GM21717 (cell line): ENCODE measurements around the gene UIMC1.
"Not testable (repeated sequence)": the region's sequence is repeated elsewhere in the genome, so short reads cannot be mapped to it uniquely, and the experiment has no call there.

Source experiments
- ATAC-seq: cut with Tn5 transposase; IDR thresholded peaks from one replicate; pipeline ENCODE4 v1.9.1; 2021; ENCODE audit warnings: mild to moderate bottlenecking, moderate library complexity; ENCODE audit not compliant: unreplicated experiment

UIMC1 gene

DNA sequence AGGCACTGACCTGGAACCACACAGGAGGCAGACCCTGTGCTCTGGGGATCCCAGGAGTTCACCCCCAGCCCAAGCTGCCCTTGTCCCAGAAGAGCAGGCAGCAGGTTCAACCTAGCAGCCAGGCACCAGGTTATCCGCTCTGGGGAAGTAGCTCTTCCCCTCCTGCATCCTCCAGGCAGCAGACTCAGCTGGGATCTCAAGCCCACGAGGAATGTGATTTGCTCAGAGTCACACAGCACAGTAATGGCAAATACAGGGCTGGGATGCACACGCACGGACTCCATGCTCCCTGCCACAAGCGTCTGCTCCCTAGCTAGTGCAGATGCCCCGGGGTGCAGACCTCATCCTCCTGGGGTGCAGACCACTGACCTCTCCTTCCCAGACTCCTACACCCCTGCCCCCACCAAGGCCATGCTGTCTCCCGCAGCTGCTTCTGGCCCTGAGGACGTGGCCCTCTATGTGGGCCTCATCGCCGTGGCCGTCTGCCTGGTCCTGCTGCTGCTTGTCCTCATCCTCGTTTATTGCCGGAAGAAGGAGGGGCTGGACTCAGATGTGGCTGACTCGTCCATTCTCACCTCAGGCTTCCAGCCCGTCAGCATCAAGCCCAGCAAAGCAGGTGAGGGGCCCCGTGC is 132.9 kb downstream of the UIMC1 start:
- no peak for ATAC-seq

DNA sequence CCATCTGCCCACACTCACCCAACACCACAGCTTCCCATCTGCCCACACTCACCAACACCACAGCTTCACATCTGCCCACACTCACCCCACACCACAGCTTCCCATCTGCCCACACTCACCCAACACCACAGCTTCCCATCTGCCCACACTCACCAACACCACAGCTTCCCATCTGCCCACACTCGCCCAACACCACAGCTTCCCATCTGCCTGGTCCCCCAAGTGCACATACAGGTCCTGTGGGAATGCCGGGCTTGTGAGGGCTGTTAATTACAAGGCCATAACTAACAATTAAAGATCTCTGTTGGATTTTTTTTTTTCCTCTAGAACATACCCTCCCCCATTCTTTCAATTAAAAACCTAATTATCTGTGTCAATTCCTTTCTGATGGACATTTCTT is 133.6 kb downstream of the UIMC1 start:
- not testable (repeated sequence) for ATAC-seq

DNA sequence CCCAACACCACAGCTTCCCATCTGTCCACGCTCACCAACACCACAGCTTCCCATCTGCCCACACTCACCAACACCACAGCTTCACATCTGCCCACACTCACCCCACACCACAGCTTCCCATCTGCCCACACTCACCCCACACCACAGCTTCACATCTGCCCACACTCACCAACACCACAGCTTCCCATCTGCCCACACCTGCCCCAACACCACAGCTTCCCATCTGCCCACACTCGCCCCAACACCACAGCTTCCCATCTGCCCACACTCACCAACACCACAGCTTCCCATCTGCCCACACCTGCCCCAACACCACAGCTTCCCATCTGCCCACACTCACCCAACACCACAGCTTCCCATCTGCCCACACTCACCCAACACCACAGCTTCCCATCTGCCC is 134.0 kb downstream of the UIMC1 start:
- ATAC-seq, result not testable (repeated sequence)

DNA sequence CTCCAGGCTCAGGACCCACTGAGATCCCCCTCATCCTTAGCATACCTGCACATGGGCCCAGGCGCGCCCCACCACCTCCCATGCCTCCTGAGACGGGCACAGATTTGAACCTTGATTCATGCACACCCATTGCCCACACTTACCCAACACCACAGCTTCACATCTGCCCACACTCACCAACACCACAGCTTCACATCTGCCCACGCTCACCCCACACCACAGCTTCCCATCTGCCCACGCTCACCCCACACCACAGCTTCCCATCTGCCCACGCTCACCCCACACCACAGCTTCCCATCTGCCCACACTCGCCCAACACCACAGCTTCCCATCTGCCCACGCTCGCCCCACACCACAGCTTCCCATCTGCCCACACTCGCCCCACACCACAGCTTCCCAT is 135.9 kb downstream of the UIMC1 start:
- ATAC-seq, result not testable (repeated sequence)

DNA sequence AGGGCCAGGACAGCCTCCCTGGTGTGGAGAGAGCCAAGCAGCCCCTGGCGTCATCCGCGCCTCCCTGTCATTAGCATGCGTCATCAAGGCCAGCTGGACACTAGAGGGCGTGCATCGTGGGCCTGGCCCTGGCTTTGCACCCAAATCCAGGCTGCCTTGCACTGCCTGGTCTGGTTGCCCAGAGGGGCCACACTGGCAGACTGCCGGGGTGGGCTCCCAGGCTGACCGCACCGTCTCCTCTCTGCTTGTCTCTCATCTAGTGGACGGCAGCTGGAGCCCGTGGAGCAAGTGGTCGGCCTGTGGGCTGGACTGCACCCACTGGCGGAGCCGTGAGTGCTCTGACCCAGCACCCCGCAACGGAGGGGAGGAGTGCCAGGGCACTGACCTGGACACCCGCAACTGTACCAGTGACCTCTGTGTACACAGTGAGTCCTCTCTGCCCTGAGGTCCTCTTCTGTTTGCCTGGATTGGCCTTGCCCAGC is 136.4 kb downstream of the UIMC1 start:
- no peak for ATAC-seq

DNA sequence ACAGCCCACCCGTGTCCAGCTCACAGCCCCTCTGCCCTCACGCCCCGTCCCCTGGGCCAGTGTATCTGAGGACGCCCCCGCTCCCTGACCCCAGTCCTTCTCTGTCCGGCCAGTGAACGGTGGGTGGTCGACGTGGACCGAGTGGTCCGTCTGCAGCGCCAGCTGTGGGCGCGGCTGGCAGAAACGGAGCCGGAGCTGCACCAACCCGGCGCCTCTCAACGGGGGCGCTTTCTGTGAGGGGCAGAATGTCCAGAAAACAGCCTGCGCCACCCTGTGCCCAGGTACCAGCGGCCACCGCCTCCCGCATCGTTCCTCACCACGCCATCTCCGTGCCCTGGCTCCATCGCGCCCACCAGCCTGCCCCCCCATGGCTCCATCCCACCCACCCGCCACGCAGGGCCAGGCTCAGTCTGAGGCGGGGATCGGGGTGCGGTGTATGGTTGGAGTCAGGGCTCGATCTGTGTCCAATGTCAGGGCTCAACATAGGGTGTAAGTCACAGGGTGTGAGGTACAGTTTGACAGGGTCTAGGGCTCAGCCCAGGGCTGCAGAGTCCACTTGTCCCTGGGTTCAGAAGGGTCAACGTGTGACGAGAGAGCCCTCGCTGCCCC is 137.0 kb downstream of the UIMC1 start:
- ATAC-seq, result no peak

DNA sequence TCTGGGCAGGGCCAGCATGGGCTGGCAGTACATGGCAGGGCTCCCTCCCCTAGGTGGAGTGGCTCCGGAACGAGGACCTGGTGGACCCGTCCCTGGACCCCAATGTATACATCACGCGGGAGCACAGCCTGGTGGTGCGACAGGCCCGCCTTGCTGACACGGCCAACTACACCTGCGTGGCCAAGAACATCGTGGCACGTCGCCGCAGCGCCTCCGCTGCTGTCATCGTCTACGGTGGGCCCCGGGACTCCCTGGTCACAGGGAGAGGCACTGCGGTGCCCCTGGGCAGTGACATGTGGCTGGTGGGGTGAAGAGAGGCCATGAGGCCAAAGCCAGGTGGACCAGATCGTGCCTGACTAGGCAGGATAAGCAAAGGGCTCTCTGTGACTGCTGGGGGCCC is 137.8 kb downstream of the UIMC1 start:
- ATAC-seq, result no peak

DNA sequence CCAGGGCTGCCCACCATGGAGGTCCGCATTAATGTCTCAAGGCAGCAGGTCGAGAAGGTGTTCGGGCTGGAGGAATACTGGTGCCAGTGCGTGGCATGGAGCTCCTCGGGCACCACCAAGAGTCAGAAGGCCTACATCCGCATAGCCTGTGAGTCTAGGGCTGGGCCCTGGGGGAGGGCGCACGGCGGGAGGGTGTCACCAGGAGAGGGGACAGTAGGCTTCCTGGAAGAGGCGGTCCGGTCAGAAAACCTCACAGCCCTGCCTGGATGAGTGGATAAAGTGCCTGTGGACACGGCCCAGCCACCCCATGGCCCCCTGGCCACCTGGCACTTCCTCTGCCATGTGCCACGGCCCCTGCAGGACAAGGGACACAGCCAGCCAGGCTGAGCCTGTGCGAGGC is 138.5 kb downstream of the UIMC1 start:
- ATAC-seq, result no peak

DNA sequence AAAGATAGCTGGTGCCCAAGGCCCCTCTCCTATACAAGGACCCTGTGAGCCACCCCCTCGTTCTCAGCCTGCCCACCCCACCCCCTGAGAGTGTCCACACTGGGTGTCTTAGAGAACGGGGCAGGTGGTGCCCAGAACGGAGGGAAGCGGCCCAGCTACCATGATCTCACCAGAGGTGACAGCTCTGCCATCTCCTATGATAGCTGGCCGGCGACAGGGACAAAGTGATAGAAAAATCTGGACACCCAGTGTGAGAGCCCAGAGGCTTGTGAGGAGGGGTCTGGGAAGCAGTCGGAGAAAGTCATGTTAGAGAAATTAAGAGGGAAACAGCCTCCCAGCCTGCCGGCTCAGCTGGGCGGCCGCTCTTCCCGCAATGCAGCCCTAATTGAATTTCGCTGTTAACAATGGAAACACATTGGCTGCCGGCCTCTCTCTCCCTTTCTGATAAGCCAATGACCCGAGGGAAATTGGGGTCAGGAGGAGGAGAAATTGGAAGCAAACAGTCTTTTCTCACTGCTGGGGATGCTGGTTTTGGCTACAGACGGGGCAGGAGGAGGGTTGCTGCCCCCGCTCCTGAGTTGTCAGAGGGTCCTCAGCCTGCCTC is 139.8 kb downstream of the UIMC1 start:
- ATAC-seq, result no peak

DNA sequence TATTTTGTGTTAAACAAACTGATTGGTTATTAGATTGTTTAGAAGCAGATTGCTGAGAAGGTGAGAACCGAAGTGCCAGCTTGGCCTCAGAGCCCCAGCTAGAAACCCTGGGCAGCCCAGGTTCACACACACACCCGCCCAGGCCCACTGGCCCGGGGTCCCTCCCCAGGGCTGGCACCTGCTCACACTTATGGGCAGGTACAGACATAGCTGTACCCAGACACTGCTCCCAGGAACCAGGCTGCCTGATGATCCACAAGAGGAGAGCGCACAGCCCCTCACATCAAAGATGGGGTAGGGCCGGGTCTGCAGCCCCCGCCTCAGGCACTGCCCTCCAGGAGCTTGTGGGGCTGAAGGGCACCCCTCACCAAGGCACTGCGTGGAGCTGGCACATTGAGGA is 140.6 kb downstream of the UIMC1 start:
- no peak for ATAC-seq

DNA sequence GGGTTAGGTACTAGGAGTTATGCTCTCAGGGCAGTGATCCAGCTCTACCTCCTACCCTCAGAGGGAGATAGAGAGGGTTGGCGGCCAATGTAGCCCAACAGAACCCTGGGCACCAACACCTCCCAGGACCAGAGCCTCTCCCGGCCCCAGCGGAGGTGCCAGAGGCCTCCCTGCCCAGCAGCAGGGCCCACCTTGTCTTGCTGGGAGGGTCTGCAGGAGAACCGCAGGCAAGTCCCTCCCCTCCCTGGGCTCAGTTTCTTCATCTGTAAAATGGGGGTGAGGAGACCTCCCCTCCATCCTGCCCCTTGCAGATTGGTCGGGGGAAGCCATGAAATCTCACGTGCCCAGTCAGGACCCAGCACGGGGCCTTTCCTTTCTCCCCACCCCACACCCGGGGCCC is 141.8 kb downstream of the UIMC1 start:
- no peak for ATAC-seq

DNA sequence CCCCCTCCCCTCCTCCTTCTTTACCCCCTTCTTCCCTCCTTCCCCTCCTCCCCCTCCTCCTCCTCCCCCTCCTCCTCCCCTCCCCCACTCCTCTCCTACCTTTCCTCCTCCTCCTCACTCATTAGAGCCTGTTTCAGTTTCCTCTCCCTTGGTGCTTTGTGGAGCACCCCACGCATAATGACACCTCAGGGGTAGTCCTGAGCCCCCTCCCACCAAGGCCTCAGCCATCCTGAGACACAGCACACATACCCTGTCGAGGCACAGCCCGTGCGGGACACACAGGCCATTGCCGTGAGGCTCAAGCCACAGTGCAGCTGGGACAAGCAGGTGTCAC is 142.8 kb downstream of the UIMC1 start:
- ATAC-seq, result no peak

DNA sequence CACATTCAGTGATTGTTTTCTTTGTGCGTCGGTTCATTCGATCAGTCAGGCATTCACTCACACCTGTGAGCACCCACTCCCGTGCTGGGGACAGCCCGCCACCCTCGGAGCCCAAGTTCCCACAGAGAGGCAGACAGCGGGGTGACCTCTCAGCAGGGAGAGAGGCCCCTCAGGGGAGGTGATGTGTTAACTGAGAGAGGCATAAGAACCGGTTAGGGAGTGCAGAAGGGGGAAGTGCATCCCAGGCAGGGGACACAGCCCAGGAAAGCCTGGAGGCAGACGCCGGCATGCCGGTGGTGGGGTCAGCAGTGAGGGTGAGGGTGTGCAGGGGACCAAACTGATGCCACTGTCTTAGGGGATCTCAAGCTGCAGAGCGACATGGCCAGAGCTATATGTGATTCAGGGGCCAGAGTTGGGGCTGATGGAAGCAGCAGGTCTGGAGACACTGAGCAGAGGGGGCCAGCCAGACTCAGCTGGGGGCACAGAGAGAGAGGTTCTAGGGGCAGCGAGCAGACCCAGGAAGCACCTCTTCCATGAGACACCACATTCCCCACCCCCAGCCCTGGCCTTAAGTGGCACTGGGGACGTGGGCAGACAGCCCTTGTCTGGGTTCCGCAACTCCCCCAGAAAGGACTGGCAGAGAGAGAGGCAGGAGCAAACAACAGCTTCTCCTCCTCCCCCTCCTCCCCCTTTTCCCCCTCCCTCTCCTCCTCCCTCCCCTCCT is 143.4 kb downstream of the UIMC1 start:
- ATAC-seq, result no peak

DNA sequence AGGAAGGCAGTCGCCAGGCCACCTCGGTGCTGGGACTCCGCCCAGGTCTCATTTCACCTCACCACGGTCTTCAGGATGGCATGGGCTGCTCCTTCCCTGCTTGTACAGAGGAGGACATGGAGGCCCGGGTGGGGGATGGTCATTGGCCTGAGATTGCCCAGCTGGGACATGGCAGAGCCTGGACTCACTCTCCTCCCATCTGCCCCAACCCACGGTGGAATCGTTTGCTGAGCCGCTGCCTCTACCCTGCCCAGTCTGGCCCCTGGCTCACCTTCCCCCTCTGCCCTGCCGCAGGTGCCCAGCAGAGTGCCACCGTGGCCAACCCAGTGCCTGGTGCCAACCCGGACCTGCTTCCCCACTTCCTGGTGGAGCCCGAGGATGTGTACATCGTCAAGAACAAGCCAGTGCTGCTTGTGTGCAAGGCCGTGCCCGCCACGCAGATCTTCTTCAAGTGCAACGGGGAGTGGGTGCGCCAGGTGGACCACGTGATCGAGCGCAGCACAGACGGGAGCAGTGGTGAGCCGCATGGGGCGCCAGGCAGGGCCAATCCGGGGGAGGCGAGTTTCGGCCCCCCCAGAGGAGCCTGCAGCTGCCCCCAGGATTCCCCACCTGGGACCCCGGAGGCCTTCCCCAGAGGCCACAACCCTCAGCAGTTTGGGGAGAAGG is 144.1 kb downstream of the UIMC1 start:
- no peak for ATAC-seq

DNA sequence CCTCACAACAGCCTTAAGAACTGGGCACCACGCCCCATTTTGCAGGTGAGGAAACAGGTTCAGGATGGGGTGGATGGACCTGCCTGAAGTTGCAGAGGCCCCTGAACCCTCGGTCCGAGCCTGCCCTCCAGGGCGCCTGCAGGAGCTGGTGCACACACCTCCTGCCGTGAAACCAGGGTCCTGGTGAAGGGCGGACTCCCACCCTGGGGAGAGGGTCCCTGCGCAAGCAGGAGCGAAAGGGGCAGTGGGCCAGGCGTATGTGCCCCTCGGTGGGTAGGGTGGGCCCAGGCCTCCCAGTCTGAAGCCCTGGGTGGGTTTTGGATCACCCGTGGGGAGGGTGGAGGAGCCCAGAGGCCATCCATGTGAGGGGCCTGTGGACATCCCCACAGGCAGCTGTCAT is 145.3 kb downstream of the UIMC1 start:
- no peak for ATAC-seq

DNA sequence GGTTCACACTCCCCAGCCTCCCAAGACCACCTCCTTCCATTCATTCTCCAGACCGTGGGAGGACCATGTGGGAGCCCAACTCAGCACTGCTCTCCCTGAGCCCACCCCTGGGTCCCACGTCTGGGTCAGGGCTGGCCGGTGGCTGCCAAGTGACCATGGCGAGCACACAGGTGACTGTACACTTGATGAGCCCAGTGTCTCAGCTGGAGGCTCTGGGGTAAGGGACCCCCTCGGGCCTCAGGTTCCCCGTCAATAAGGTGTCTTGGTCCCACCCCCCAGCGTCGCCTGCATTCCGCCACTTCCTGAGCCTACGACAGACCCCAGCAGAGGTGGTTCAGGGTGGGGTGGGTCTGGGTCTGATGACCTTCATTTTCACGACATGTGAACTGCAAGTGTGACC is 146.2 kb downstream of the UIMC1 start:
- ATAC-seq, result no peak

DNA sequence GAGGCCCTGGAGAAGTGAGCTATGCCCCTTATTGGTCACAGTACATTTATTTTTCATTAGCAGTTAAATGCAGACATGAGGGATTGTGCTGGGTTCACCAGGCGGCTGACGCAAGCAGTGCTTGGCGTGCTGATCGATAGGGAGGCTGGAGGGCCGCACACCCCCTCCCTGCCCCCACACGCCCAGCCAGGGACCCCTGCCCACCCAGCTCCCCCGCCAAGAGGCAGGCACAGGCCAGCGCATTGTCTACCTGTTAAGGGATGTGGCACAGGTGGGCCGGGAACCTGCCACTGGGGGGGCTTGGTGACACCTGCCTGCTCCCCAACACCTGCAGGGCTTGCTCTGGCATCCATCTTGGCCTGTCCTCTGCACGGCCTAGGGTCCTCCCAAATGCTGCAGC is 146.7 kb downstream of the UIMC1 start:
- no peak for ATAC-seq

DNA sequence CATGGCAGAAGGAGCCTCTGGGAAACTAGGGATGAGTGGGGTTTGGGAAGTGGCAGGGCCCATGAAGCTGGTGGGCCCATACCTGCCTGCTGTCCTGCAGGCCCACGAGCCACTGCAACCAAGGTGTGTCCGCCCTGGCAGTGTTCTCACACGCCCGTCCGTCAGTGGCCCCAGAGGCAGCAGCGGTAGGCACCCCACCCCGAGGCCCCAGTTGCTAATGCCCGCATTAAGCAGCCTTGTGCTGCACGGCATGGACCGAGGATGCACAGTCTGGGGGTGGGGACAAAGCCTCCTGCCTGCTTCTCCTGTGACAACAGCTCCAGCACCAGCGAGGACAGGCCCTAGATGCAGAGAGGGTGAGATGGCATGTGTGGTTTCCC is 148.7 kb downstream of the UIMC1 start:
- no peak for ATAC-seq

DNA sequence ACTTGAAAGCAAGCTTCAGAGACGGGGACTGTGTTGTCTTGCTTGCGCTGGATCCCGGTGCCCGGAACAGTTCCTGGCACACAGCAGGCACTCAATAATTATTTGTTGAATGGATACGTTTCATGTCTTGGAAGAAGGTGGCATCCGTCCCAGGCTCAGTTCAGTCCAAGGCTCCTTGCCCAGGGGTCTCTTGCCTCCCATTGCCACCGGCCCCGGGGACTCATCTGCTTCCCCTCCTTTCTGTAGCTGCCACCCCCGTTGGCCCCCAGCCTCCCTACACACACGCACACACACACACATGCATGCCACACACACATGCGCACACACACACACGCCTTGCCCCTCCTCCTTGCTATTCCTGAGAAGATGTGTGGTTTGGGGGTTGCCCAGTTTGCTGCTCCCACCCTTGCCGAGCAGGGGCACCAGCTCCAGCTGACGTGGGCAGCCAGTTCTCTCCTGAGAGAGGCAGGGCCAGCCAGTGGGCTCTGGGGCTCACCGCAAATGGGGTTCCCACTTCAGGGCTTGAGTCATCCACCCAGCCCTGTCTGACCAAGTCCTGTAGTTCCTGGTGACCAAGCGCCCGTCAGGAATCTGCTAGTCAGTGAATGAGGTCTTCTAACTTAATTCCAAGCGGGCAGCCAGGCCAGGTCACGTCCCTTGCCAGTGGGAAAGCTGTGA is 149.2 kb downstream of the UIMC1 start:
- ATAC-seq, result no peak

DNA sequence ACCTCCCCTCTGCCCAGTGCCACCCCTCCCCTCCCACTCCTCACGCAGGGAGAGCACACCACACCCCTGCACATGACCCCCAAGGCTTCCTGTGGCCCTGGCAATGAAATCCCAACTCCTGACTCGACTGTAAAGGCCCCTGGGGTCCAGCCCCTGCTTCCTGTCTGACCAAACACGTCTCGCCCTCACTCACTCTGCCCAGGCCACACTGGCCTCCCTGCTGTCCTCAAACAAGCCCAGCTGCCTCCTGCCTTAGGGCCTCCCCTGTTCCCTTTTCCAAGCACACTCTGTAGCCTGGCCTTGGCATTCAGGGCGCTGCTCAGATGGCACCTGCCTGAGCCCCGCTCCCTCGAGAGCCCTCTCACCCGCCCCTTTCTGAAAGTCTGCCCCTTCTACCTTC is 149.8 kb downstream of the UIMC1 start:
- ATAC-seq, result no peak

DNA sequence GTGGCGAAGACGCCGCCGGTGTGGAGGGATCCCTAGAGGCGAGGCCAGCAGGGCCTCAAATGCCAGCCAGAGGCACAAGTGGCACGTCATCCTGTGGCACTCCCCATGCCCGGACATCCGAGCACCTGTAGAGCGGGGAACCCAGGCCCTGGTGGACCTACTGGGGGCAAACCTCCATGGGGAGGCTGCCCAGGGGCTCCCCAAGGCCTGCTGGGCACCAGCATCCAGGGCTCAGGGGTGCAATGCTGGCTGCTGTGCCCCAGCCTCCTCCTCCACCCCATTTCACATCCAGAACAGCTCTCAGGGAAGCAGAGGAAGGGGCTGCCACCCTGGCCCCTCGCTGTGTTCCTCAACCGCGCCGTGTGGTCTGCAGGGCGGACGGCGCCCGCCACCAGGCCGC is 151.0 kb downstream of the UIMC1 start:
- ATAC-seq, result no peak
